K562 (cell line): ENCODE results near the gene LARP4B. TPM values are rescaled to one million over a fixed set of nuclear protein-coding genes. Genes with fewer than 3 reads are reported as not detected.

ENCODE experiments used
- ATAC-seq: fragments of 200-7000 bp; cut with Tn5 transposase; 3 replicates; pipeline ENCODE4 v1.9.1; 2020; ENCODE audit warnings: moderate library complexity
- BruUV-seq: library from RNA; stranded (reverse); fragments of 400-500 nt; replicated peaks from 2 replicates; lab custom pipeline; 2021; lab: Mats Ljungman, UMichigan
- CTCF ChIA-PET: fragments of 300-600 bp; formaldehyde crosslinking; extraction: SDS; loops from one replicate; lab custom pipeline; 2021; ENCODE audit warnings: low intra/inter-chr PET ratio; lab: Yijun Ruan, JAX
- POLR2A ChIA-PET: fragments of 300-600, 350-650 bp; sonication (Branson Sonifier 250); formaldehyde crosslinking; extraction: SDS; loops from one replicate; lab custom pipeline; 2021; ENCODE audit warnings: antibody characterized with exemption, inconsistent platforms; lab: Yijun Ruan, JAX
- DNase-seq, 4 experiments: peaks; one replicate each; pipeline versions ENCODE4 v3.0.0 to v3.0.0-alpha.2; 2011 to 2018; ENCODE audit warnings: low spot score in 3 of 4, mixed read lengths in 3 of 4; ENCODE audit errors: extremely low read depth in 1 of 4
- FAIRE-seq: peaks from 2 replicates; lab custom pipeline; 2011; peaks lifted over from hg19 to GRCh38; lab: Jason Lieb, UNC
- H2AFZ ChIP-seq: 2 replicates; pipeline ENCODE4 v1.6.0; 2011; ENCODE audit warnings: low read depth, low read length, control low read depth, inconsistent platforms
- H3K27ac ChIP-seq: fragments of 200-600 bp; 3 replicates; pipeline ENCODE4 v1.8.0; 2011; ENCODE audit warnings: low read depth, mild to moderate bottlenecking, control low read depth, inconsistent platforms, low read length, moderate library complexity, mixed read lengths; ENCODE audit errors: extremely low read depth
- H3K27me3 ChIP-seq, 2 experiments: fragments of 300-600 bp in 1 of 2; 2 replicates in 1 of 2; 3 replicates in 1 of 2; pipeline versions ENCODE4 v1.6.0 to v1.8.0; 2011; ENCODE audit warnings: inconsistent platforms in 2 of 2, low read length in 2 of 2, mild to moderate bottlenecking in 1 of 2, mixed read lengths in 1 of 2, moderate library complexity in 1 of 2; ENCODE audit not compliant: control insufficient read depth in 2 of 2, insufficient read depth in 2 of 2
- H3K36me3 ChIP-seq: fragments of 300-600 bp; 3 replicates; pipeline ENCODE4 v1.8.0; 2011; ENCODE audit warnings: mild to moderate bottlenecking, low read length, inconsistent platforms; ENCODE audit not compliant: control insufficient read depth, insufficient read depth
- H3K4me1 ChIP-seq, 2 experiments: fragments of 200-600 bp in 1 of 2; replicated peaks in 1 of 2; 2 replicates in 1 of 2; 3 replicates in 1 of 2; pipeline versions ENCODE4 v1.5.1 to v1.8.0; 2011; ENCODE audit warnings: inconsistent platforms in 2 of 2, low read length in 2 of 2, mild to moderate bottlenecking in 1 of 2, mixed read lengths in 1 of 2, moderate library complexity in 1 of 2; ENCODE audit not compliant: control insufficient read depth in 2 of 2, insufficient read depth in 2 of 2
- H3K4me2 ChIP-seq: 2 replicates; pipeline ENCODE4 v1.6.1; 2011; ENCODE audit warnings: low read length, control low read depth, inconsistent platforms, mixed read lengths; ENCODE audit not compliant: insufficient read depth
- H3K4me3 ChIP-seq: fragments of 200-600 bp; sonication (generic), shearing (Covaris generic); 2 replicates; pipeline ENCODE4 v1.5.1; 2016; ENCODE audit warnings: control low read depth, inconsistent platforms
- H3K79me2 ChIP-seq: fragments of 200-600 bp; 3 replicates; pipeline ENCODE4 v1.8.0; 2011; ENCODE audit warnings: low read length, inconsistent platforms; ENCODE audit not compliant: control insufficient read depth, insufficient read depth
- H3K9ac ChIP-seq, 2 experiments: 2 replicates each; pipeline versions ENCODE4 v1.6.0 to v1.6.1; 2011; ENCODE audit warnings: low read depth in 2 of 2, low read length in 2 of 2, control low read depth in 1 of 2, inconsistent platforms in 1 of 2, mild to moderate bottlenecking in 1 of 2, mixed read lengths in 1 of 2; ENCODE audit not compliant: insufficient read depth in 1 of 2
- H3K9me1 ChIP-seq: one replicate; pipeline ENCODE4 v1.6.0; 2011; ENCODE audit warnings: inconsistent platforms, mild to moderate bottlenecking, low read length, moderate library complexity; ENCODE audit not compliant: control insufficient read depth, insufficient read depth
- H3K9me3 ChIP-seq: replicated peaks from 2 replicates; pipeline ENCODE4 v1.5.1; 2011; ENCODE audit warnings: low read depth, low read length, inconsistent platforms; ENCODE audit not compliant: control insufficient read depth, insufficient read depth
- H4K20me1 ChIP-seq: replicated peaks from 2 replicates; pipeline ENCODE4 v1.6.1; 2011; ENCODE audit warnings: low read length, inconsistent platforms, mixed read lengths; ENCODE audit not compliant: control insufficient read depth, insufficient read depth
- CAMTA2 ChIP-seq: fragments of 250-450 bp; sonication (Bioruptor Pico); conservative IDR thresholded peaks from 2 replicates; pipeline ENCODE4 v1.5.1; 2022
- CXXC5 ChIP-seq: fragments of 250-450 bp; sonication (Bioruptor Pico); IDR thresholded peaks from 2 replicates; pipeline ENCODE4 v1.8.0; 2022; ENCODE audit warnings: inconsistent platforms, mild to moderate bottlenecking, moderate library complexity
- EZH2 ChIP-seq: IDR thresholded peaks from 2 replicates; pipeline ENCODE4 v1.6.1; 2012; ENCODE audit warnings: low read depth, mild to moderate bottlenecking, inconsistent platforms, low read length, borderline replicate concordance
- HEY1 ChIP-seq: fragments of 250-450 bp; sonication (Bioruptor Pico); IDR thresholded peaks from 2 replicates; pipeline ENCODE4 v1.5.0; 2020; ENCODE audit warnings: mild to moderate bottlenecking, moderate library complexity, borderline replicate concordance
- MAFK ChIP-seq: IDR thresholded peaks from 2 replicates; pipeline ENCODE4 v1.6.1; 2011; ENCODE audit warnings: low read length, improper control_type of control experiment
- MEIS2 ChIP-seq: fragments of 450-650 bp; IDR thresholded peaks from 2 replicates; pipeline ENCODE4 v1.6.1; 2014; ENCODE audit warnings: mild to moderate bottlenecking; ENCODE audit not compliant: partially characterized antibody
- PCBP1 ChIP-seq: fragments of 200-400 bp; formaldehyde crosslinking; IDR thresholded peaks from 2 replicates; pipeline ENCODE4 v1.6.1; 2018; ENCODE audit warnings: mild to moderate bottlenecking, low read depth, low read length; ENCODE audit not compliant: poor library complexity, severe bottlenecking
- STAG1 ChIP-seq: sonication (generic); formaldehyde crosslinking; IDR thresholded peaks from 2 replicates; pipeline ENCODE4 v1.5.0; 2020; ENCODE audit warnings: missing genetic modification reagents, borderline replicate concordance
- ZNF436 ChIP-seq: fragments of 250-450, 450-650 bp; sonication (Bioruptor Pico); formaldehyde crosslinking; IDR thresholded peaks from 2 replicates; pipeline ENCODE4 v1.7.0; 2020; ENCODE audit warnings: mild to moderate bottlenecking
- ZNF445 ChIP-seq: fragments of 250-450 bp; sonication (Bioruptor Pico); IDR thresholded peaks from 2 replicates; pipeline ENCODE4 v1.4.0; 2020; ENCODE audit warnings: low read depth, mild to moderate bottlenecking, moderate library complexity
- ZNF551 ChIP-seq: fragments of 250-450 bp; sonication (Bioruptor Pico); IDR thresholded peaks from 2 replicates; pipeline ENCODE4 v1.5.0; 2021; ENCODE audit warnings: mild to moderate bottlenecking, moderate library complexity
- WGBS: fragments of 100-300 bp; shearing (Covaris generic); methylation state at CpG from one replicate; pipeline ENCODE4 v1.1.6; 2016; ENCODE audit warnings: low coverage, mixed read lengths; ENCODE audit not compliant: insufficient coverage; ENCODE audit errors: missing lambda C conversion rate; 5-methylcytosine and 5-hydroxymethylcytosine counted together
- in situ Hi-C: fragments of 300-500 bp; cut with MboI; formaldehyde crosslinking; loops from 4 replicates; pipeline ENCODE4 v1.15.0; 2018; ENCODE audit warnings: inconsistent platforms, mixed read lengths
- intact Hi-C: fragments of 100-400 bp; cut with micrococcal nuclease; formaldehyde crosslinking; loops from 2 replicates; pipeline ENCODE4 v1.14.2; 2022
- polyA plus RNA-seq, 8 experiments: library from polyadenylated mRNA; depleted of rRNA in 4 of 8; stranded (reverse) in 5 of 8; unstranded in 3 of 8; fragments of >200 nt; fragmentation: Nextera tagmentation in 2 of 8; fragmentation: Illumina TruSeq in 1 of 8; extraction: Ambion mirVana in 2 of 8; extraction: Trizol in 1 of 8; gene quantifications; 2 replicates each; pipeline versions ENCODE4 v1.2.1 to v1.2.3, GENCODE V29; 2011 to 2014; ENCODE audit warnings: inconsistent platforms in 1 of 8, missing spikeins in 1 of 8
- total RNA-seq, 7 experiments: library from RNA; depleted of rRNA in 6 of 7; stranded (reverse); fragments of >200 nt in 6 of 7; fragmentation: Illumina TruSeq in 2 of 7; extraction: Trizol in 2 of 7; gene quantifications; 2 replicates each; pipeline versions ENCODE4 v1.2.1 to v1.2.3, GENCODE V29; 2011 to 2021; ENCODE audit warnings: low replicate concordance in 1 of 7
- TF ChIP-seq, protein P1 (sequence below): sonication (generic); formaldehyde crosslinking; IDR thresholded peaks from 2 replicates; pipeline ENCODE4 v1.8.0; 2022; ENCODE audit warnings: mild to moderate bottlenecking, missing genetic modification reagents
- TF ChIP-seq, protein P2 (sequence below): IDR thresholded peaks from 3 replicates; pipeline ENCODE4 v1.6.1; 2011; ENCODE audit warnings: borderline replicate concordance, mild to moderate bottlenecking, moderate library complexity; ENCODE audit not compliant: insufficient read length; ENCODE audit errors: extremely low read depth

LARP4B gene
- total and polyA plus RNA-seq, 9 of the 15 experiments (the other 6 are each of a cell fraction or from before 2014, with no cell fraction given) = 11.8 to 130 (median 42.6) TPM

DNA sequence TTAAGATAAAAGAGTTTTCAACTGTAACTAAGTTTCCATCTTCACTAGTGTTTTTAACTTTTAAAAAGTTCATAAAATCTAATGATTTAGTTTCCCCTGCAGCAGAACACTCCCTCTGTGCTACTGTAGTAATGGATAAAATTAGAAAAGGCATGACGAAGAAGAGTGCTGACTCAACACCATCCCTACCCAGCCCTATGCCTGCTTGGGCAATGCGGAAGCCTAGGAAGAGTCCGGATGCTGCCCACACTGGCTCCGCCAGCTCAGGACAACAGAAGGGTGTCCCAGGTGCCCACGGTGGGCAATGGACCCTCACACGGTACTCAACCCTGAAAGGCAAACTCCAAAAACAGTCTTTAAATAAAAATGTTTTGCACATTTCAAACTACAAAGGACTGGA is 118.2 kb downstream of the LARP4B start:
- H3K4me3 ChIP-seq = no peak overlapping the region
- 93% methylated on average over 6 of the region's 6 CpGs for WGBS
- H3K9me3 ChIP-seq = no peaks in the 10 kb centered on the region
- no peak overlapping the region for H3K4me2 ChIP-seq
- no peak for FAIRE-seq
- H3K27me3 ChIP-seq = no peaks in the 10 kb centered on the region
- no peak overlapping the region for H3K27ac ChIP-seq
- intact Hi-C loops = no loop called here
- H3K4me1 ChIP-seq = peaks cover 0 to 3% of the 10 kb centered on the region in 2 experiments; a peak in 1 of 5 replicates
- ChIA-PET POLR2A (interaction anchor here (1.5 kb wide), 1 partner anchor 11 kb away, joined by 7 read pairs; no protein-coding TSS in a partner anchor), CTCF (no interaction called here)
- peaks cover 93% of the 10 kb centered on the region for H3K36me3 ChIP-seq
- H3K9me1 ChIP-seq = no peaks in the 10 kb centered on the region
- no peak for ATAC-seq
- no peaks in the 10 kb centered on the region for H3K79me2 ChIP-seq
- 0 out of 2 replicates have a peak, but pooled peaks cover 3% of the 10 kb centered on the region for H4K20me1 ChIP-seq
- H3K9ac ChIP-seq = no peak overlapping the region
- DNase-seq = no peak
- no TSS peak for BruUV-seq
- in situ Hi-C loops = no loop called here
- no peak overlapping the region for H2AFZ ChIP-seq
- TF ChIP-seq ZNF445 (CRISPR knock-in tag) = no peak
- TF ChIP-seq MEIS2 = no peak
- TF ChIP-seq CAMTA2 = no peak
- TF ChIP-seq EZH2 = no peak
- no peak for TF ChIP-seq ZNF551 (CRISPR knock-in tag)
- TF ChIP-seq ZNF436 (CRISPR knock-in tag) = no peak
- TF ChIP-seq HEY1 = no peak
- no peak for TF ChIP-seq CXXC5
- TF ChIP-seq PCBP1 = no peak
- no peak for TF ChIP-seq MAFK
- TF ChIP-seq, protein P1, sequence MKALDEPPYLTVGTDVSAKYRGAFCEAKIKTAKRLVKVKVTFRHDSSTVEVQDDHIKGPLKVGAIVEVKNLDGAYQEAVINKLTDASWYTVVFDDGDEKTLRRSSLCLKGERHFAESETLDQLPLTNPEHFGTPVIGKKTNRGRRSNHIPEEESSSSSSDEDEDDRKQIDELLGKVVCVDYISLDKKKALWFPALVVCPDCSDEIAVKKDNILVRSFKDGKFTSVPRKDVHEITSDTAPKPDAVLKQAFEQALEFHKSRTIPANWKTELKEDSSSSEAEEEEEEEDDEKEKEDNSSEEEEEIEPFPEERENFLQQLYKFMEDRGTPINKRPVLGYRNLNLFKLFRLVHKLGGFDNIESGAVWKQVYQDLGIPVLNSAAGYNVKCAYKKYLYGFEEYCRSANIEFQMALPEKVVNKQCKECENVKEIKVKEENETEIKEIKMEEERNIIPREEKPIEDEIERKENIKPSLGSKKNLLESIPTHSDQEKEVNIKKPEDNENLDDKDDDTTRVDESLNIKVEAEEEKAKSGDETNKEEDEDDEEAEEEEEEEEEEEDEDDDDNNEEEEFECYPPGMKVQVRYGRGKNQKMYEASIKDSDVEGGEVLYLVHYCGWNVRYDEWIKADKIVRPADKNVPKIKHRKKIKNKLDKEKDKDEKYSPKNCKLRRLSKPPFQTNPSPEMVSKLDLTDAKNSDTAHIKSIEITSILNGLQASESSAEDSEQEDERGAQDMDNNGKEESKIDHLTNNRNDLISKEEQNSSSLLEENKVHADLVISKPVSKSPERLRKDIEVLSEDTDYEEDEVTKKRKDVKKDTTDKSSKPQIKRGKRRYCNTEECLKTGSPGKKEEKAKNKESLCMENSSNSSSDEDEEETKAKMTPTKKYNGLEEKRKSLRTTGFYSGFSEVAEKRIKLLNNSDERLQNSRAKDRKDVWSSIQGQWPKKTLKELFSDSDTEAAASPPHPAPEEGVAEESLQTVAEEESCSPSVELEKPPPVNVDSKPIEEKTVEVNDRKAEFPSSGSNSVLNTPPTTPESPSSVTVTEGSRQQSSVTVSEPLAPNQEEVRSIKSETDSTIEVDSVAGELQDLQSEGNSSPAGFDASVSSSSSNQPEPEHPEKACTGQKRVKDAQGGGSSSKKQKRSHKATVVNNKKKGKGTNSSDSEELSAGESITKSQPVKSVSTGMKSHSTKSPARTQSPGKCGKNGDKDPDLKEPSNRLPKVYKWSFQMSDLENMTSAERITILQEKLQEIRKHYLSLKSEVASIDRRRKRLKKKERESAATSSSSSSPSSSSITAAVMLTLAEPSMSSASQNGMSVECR (CRISPR knock-in tag) = no peak
- TF ChIP-seq, protein P2, sequence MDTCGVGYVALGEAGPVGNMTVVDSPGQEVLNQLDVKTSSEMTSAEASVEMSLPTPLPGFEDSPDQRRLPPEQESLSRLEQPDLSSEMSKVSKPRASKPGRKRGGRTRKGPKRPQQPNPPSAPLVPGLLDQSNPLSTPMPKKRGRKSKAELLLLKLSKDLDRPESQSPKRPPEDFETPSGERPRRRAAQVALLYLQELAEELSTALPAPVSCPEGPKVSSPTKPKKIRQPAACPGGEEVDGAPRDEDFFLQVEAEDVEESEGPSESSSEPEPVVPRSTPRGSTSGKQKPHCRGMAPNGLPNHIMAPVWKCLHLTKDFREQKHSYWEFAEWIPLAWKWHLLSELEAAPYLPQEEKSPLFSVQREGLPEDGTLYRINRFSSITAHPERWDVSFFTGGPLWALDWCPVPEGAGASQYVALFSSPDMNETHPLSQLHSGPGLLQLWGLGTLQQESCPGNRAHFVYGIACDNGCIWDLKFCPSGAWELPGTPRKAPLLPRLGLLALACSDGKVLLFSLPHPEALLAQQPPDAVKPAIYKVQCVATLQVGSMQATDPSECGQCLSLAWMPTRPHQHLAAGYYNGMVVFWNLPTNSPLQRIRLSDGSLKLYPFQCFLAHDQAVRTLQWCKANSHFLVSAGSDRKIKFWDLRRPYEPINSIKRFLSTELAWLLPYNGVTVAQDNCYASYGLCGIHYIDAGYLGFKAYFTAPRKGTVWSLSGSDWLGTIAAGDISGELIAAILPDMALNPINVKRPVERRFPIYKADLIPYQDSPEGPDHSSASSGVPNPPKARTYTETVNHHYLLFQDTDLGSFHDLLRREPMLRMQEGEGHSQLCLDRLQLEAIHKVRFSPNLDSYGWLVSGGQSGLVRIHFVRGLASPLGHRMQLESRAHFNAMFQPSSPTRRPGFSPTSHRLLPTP = no peak
- no peak for TF ChIP-seq STAG1 (CRISPR knock-in tag)
